GM23338 (cell line): ENCODE results near the gene CBLN3. TPM values are rescaled to one million over a fixed set of nuclear protein-coding genes. Genes with fewer than 3 reads are reported as not detected.

Experiments
- ATAC-seq: fragments of 200-7000 bp; cut with Tn5 transposase; 3 replicates; pipeline ENCODE4 v1.9.1; 2020
- DNase-seq: peaks from one replicate; pipeline ENCODE4 v3.0.0-alpha.2; 2015; ENCODE audit warnings: low spot score
- H2AFZ ChIP-seq: fragments of 200-600 bp; sonication (generic); 2 replicates; pipeline ENCODE4 v1.8.0; 2016; ENCODE audit warnings: antibody characterized with exemption, mild to moderate bottlenecking, moderate library complexity
- H3F3A ChIP-seq: fragments of 200-600 bp; sonication (generic); replicated peaks from 2 replicates; pipeline ENCODE4 v1.8.0; 2017; ENCODE audit warnings: antibody characterized with exemption, mixed run types, low read depth
- H3K27ac ChIP-seq: fragments of 200-600 bp; sonication (generic); 2 replicates; pipeline ENCODE4 v1.6.1; 2016; ENCODE audit warnings: low read depth
- H3K27me3 ChIP-seq: fragments of 200-600 bp; sonication (generic); 2 replicates; pipeline ENCODE4 v1.8.0; 2016; ENCODE audit warnings: mild to moderate bottlenecking, mixed run types, moderate library complexity; ENCODE audit not compliant: insufficient read depth
- H3K36me3 ChIP-seq: fragments of 200-600 bp; sonication (generic); 2 replicates; pipeline ENCODE4 v1.8.0; 2016; ENCODE audit warnings: mild to moderate bottlenecking; ENCODE audit not compliant: insufficient read depth
- H3K4me1 ChIP-seq: fragments of 200-600 bp; sonication (generic); 2 replicates; pipeline ENCODE4 v1.8.0; 2016; ENCODE audit warnings: mild to moderate bottlenecking, moderate library complexity; ENCODE audit not compliant: insufficient read depth
- H3K4me2 ChIP-seq: fragments of 200-600 bp; sonication (generic); 2 replicates; pipeline ENCODE4 v1.7.1; 2017; ENCODE audit warnings: mixed run types
- H3K4me3 ChIP-seq: fragments of 200-600 bp; sonication (generic); 2 replicates; pipeline ENCODE4 v1.6.1; 2016; ENCODE audit warnings: mixed run types
- H3K79me2 ChIP-seq: fragments of 200-600 bp; sonication (generic); replicated peaks from 2 replicates; pipeline ENCODE4 v1.8.0; 2017; ENCODE audit warnings: mild to moderate bottlenecking; ENCODE audit not compliant: insufficient read depth
- H3K9me2 ChIP-seq: fragments of 200-600 bp; sonication (generic); 2 replicates; pipeline ENCODE4 v1.8.0; 2017; ENCODE audit not compliant: insufficient read depth
- H4K20me1 ChIP-seq: fragments of 200-600 bp; sonication (generic); replicated peaks from 2 replicates; pipeline ENCODE4 v1.8.0; 2017; ENCODE audit warnings: mild to moderate bottlenecking; ENCODE audit not compliant: insufficient read depth
- H3K27ac Mint-ChIP-seq: 2 replicates; pipeline ENCODE4 v1.8.0; 2020; ENCODE audit warnings: inconsistent platforms, mild to moderate bottlenecking, moderate library complexity, mixed read lengths
- H3K27me3 Mint-ChIP-seq: 3 replicates; pipeline ENCODE4 v1.8.0; 2022; ENCODE audit warnings: low read depth, mild to moderate bottlenecking, moderate library complexity, mixed read lengths, inconsistent platforms; ENCODE audit not compliant: insufficient read depth, poor library complexity
- H3K36me3 Mint-ChIP-seq: 3 replicates; pipeline ENCODE4 v1.8.0; 2021; ENCODE audit warnings: low read depth, mild to moderate bottlenecking, inconsistent platforms, moderate library complexity, mixed read lengths
- H3K4me1 Mint-ChIP-seq: 3 replicates; pipeline ENCODE4 v1.8.0; 2020; ENCODE audit warnings: mild to moderate bottlenecking, inconsistent platforms, mixed read lengths
- H3K4me3 Mint-ChIP-seq: 3 replicates; pipeline ENCODE4 v1.8.0; 2021; ENCODE audit warnings: moderate library complexity, mild to moderate bottlenecking, inconsistent platforms, mixed read lengths
- H3K9me3 Mint-ChIP-seq: 3 replicates; pipeline ENCODE4 v1.8.0; 2020; ENCODE audit warnings: moderate library complexity, mild to moderate bottlenecking, inconsistent platforms, mixed read lengths
- CREB1 ChIP-seq: fragments of 250-450 bp; sonication (Bioruptor Pico); IDR thresholded peaks from 2 replicates; pipeline ENCODE4 v1.5.0; 2020; ENCODE audit warnings: low read depth, mild to moderate bottlenecking, moderate library complexity
- CTCF ChIP-seq, 2 experiments: fragments of 200-600 bp in 1 of 2; sonication (generic) in 1 of 2; conservative IDR thresholded peaks; 2 replicates each; pipeline versions ENCODE4 v1.5.1 to v1.6.1; 2016 to 2017; ENCODE audit warnings: antibody characterized with exemption in 2 of 2, low read depth in 2 of 2, mild to moderate bottlenecking in 2 of 2, moderate library complexity in 1 of 2
- ETS1 ChIP-seq: IDR thresholded peaks from 2 replicates; pipeline ENCODE4 v1.6.1; 2016; ENCODE audit warnings: antibody characterized with exemption
- EZH2 ChIP-seq: fragments of 200-600 bp; sonication (generic); IDR thresholded peaks from one replicate; pipeline ENCODE4 v1.8.0; 2017; ENCODE audit warnings: antibody characterized with exemption, mild to moderate bottlenecking, low read depth; ENCODE audit not compliant: unreplicated experiment
- EZH2phosphoT487 ChIP-seq: fragments of 200-600 bp; sonication (generic); IDR thresholded peaks from one replicate; pipeline ENCODE4 v1.8.1; 2018; ENCODE audit warnings: antibody characterized with exemption; ENCODE audit not compliant: unreplicated experiment
- JUNB ChIP-seq: IDR thresholded peaks from one replicate; pipeline ENCODE4 v1.6.1; 2016; ENCODE audit warnings: antibody characterized with exemption; ENCODE audit not compliant: unreplicated experiment
- NANOG ChIP-seq: IDR thresholded peaks from 2 replicates; pipeline ENCODE4 v1.6.1; 2016; ENCODE audit warnings: antibody characterized with exemption, borderline replicate concordance
- POLR2AphosphoS5 ChIP-seq: IDR thresholded peaks from 2 replicates; pipeline ENCODE4 v1.6.1; 2016; ENCODE audit warnings: antibody characterized with exemption, low read depth
- REST ChIP-seq: IDR thresholded peaks from one replicate; pipeline ENCODE4 v1.6.1; 2018; ENCODE audit warnings: antibody characterized with exemption; ENCODE audit not compliant: unreplicated experiment
- STAT1 ChIP-seq: IDR thresholded peaks from one replicate; pipeline ENCODE4 v1.6.1; 2016; ENCODE audit warnings: antibody characterized with exemption; ENCODE audit not compliant: unreplicated experiment
- ZNF114 ChIP-seq: fragments of 250-450 bp; sonication (Bioruptor Pico); IDR thresholded peaks from 2 replicates; pipeline ENCODE4 v1.5.0; 2020; ENCODE audit warnings: mild to moderate bottlenecking, moderate library complexity
- ZNF331 ChIP-seq: fragments of 250-450 bp; sonication (Bioruptor Pico); IDR thresholded peaks from 2 replicates; pipeline ENCODE4 v1.5.0; 2020; ENCODE audit warnings: low read depth, mild to moderate bottlenecking, moderate library complexity
- polyA plus RNA-seq: library from polyadenylated mRNA; unstranded; fragments of >200 nt; fragmentation: Nextera tagmentation; extraction: Ambion mirVana; gene quantifications from 2 replicates; pipeline ENCODE4 v1.2.1, GENCODE V29; 2016
- total RNA-seq: library from RNA; depleted of rRNA; stranded (reverse); fragments of >200 nt; shearing (Covaris generic); gene quantifications from 2 replicates; pipeline ENCODE4 v1.2.3, GENCODE V29; 2014
- TF ChIP-seq, protein P1 (sequence below): fragments of 250-450 bp; sonication (Bioruptor Pico); IDR thresholded peaks from 2 replicates; pipeline ENCODE4 v1.5.0; 2020; ENCODE audit warnings: mild to moderate bottlenecking, moderate library complexity

The CBLN3 gene
- total and polyA plus RNA-seq, 2 experiments from 2014 or later, result 0.07 to 0.19 TPM

GRCh38 chr14:24409192-24409591 lies 20.3 kb downstream of the CBLN3 start:
- TF ChIP-seq EZH2phosphoT487, result no peak
- TF ChIP-seq ZNF114 (CRISPR knock-in tag), result no peak
- no peak for TF ChIP-seq STAT1
- no peak for TF ChIP-seq EZH2
- TF ChIP-seq JUNB, result no peak
- TF ChIP-seq CTCF (conservative IDR thresholded peaks at IDR 0.05; ENCODE audit: low read depth in 2 of 2), result no peak
- TF ChIP-seq REST, result no peak
- no peak for TF ChIP-seq CREB1 (CRISPR knock-in tag)
- no peak for TF ChIP-seq ETS1
- TF ChIP-seq ZNF331 (CRISPR knock-in tag), result no peak
- TF ChIP-seq, protein P1, sequence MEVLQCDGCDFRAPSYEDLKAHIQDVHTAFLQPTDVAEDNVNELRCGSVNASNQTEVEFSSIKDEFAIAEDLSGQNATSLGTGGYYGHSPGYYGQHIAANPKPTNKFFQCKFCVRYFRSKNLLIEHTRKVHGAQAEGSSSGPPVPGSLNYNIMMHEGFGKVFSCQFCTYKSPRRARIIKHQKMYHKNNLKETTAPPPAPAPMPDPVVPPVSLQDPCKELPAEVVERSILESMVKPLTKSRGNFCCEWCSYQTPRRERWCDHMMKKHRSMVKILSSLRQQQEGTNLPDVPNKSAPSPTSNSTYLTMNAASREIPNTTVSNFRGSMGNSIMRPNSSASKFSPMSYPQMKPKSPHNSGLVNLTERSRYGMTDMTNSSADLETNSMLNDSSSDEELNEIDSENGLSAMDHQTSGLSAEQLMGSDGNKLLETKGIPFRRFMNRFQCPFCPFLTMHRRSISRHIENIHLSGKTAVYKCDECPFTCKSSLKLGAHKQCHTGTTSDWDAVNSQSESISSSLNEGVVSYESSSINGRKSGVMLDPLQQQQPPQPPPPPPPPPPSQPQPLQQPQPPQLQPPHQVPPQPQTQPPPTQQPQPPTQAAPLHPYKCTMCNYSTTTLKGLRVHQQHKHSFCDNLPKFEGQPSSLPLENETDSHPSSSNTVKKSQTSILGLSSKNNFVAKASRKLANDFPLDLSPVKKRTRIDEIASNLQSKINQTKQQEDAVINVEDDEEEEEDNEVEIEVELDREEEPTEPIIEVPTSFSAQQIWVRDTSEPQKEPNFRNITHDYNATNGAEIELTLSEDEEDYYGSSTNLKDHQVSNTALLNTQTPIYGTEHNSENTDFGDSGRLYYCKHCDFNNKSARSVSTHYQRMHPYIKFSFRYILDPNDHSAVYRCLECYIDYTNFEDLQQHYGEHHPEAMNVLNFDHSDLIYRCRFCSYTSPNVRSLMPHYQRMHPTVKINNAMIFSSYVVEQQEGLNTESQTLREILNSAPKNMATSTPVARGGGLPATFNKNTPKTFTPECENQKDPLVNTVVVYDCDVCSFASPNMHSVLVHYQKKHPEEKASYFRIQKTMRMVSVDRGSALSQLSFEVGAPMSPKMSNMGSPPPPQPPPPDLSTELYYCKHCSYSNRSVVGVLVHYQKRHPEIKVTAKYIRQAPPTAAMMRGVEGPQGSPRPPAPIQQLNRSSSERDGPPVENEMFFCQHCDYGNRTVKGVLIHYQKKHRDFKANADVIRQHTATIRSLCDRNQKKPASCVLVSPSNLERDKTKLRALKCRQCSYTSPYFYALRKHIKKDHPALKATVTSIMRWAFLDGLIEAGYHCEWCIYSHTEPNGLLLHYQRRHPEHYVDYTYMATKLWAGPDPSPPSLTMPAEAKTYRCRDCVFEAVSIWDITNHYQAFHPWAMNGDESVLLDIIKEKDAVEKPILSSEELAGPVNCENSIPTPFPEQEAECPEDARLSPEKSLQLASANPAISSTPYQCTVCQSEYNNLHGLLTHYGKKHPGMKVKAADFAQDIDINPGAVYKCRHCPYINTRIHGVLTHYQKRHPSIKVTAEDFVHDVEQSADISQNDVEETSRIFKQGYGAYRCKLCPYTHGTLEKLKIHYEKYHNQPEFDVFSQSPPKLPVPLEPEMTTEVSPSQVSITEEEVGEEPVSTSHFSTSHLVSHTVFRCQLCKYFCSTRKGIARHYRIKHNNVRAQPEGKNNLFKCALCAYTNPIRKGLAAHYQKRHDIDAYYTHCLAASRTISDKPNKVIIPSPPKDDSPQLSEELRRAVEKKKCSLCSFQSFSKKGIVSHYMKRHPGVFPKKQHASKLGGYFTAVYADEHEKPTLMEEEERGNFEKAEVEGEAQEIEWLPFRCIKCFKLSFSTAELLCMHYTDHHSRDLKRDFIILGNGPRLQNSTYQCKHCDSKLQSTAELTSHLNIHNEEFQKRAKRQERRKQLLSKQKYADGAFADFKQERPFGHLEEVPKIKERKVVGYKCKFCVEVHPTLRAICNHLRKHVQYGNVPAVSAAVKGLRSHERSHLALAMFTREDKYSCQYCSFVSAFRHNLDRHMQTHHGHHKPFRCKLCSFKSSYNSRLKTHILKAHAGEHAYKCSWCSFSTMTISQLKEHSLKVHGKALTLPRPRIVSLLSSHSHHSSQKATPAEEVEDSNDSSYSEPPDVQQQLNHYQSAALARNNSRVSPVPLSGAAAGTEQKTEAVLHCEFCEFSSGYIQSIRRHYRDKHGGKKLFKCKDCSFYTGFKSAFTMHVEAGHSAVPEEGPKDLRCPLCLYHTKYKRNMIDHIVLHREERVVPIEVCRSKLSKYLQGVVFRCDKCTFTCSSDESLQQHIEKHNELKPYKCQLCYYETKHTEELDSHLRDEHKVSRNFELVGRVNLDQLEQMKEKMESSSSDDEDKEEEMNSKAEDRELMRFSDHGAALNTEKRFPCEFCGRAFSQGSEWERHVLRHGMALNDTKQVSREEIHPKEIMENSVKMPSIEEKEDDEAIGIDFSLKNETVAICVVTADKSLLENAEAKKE (CRISPR knock-in tag), result no peak
- no peak for TF ChIP-seq NANOG
- TF ChIP-seq POLR2AphosphoS5, result no peak
- Mint-ChIP-seq H3K27ac (no peak overlapping the region), H3K9me3 (no peaks in the 10 kb centered on the region), H3K36me3 (peaks cover 5% of the 10 kb centered on the region; the same call in 1 of the 3 replicates), H3K27me3 (peaks cover 4% of the 10 kb centered on the region), H3K4me3 (no peak overlapping the region), H3K4me1 (peaks cover 7% of the 10 kb centered on the region; the same call in 2 of the 3 replicates)
- H3K4me1 ChIP-seq, result no peaks in the 10 kb centered on the region
- no peaks in the 10 kb centered on the region for H3K27me3 ChIP-seq
- H3K36me3 ChIP-seq, result no peaks in the 10 kb centered on the region
- no peak overlapping the region for H3K27ac ChIP-seq
- DNase-seq (no peak), ATAC-seq (no peak)
- H3K79me2 ChIP-seq, result no peaks in the 10 kb centered on the region
- H3K4me2 ChIP-seq, result no peak overlapping the region
- no peak overlapping the region for H3K4me3 ChIP-seq
- H4K20me1 ChIP-seq, result no peaks in the 10 kb centered on the region
- H3K9me2 ChIP-seq, result no peaks in the 10 kb centered on the region
- H3F3A ChIP-seq, result no peaks in the 10 kb centered on the region
- H2AFZ ChIP-seq, result no peak overlapping the region
